ENCODE measurements around the gene ARHGEF9. TPM values are rescaled to one million over a fixed set of nuclear protein-coding genes. Genes with fewer than 3 reads are reported as not detected.

Gene ARHGEF9
- total RNA-seq, 4 donors from 2014 or later = 18.2 to 34.3 (median 22.3) TPM

DNA sequence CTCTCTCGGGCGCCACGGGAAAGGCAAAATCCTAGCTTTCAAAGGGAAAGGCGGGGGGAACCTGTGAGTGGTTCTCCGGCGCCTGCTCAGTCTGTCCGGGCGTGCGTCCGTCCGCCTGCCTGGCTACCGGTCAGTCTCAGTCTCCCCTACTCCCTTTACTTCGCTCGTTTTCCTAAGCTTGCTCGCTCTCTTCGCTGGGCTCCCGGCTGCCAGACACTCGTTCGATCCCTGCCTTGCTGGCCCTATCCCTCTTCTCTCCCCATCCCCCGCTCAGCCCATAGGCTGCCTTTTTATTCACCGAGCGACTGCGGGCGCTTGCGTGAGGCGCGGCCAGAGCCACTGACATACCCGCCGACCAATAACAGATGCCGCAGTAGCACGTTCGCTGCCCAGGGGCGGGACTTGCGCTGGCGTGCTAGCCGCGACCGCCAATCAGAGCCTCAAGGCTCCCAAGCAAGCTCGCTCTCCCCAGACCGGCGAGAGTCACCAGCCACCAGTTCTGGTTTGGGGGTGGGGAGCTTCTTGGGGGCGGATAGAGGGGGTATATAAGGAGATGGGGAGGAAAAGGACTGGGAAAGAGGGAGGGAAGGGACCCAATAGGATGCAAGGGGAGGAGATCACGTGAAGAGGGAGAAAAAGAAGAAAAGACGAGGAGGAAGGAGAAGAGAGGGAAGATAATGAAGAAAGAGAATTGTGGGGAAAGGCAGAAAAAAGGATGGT lies 30.0 kb downstream of the ARHGEF9 start:
- H3K27ac ChIP-seq = peak overlapping the region; percentile 95
- no peaks in the 10 kb centered on the region for H3K9me3 ChIP-seq
- H3K27me3 ChIP-seq = no peaks in the 10 kb centered on the region
- peaks cover 18% of the 10 kb centered on the region for H3K4me1 ChIP-seq
- peak overlapping the region; percentile 65 for H3K4me3 ChIP-seq
- 41% methylated on average over 38 of the region's 44 CpGs for WGBS
- DNase-seq (ENCODE audit: low spot score in 2 of 2) = peak; percentile 93 to 94
- TF ChIP-seq, protein P1, sequence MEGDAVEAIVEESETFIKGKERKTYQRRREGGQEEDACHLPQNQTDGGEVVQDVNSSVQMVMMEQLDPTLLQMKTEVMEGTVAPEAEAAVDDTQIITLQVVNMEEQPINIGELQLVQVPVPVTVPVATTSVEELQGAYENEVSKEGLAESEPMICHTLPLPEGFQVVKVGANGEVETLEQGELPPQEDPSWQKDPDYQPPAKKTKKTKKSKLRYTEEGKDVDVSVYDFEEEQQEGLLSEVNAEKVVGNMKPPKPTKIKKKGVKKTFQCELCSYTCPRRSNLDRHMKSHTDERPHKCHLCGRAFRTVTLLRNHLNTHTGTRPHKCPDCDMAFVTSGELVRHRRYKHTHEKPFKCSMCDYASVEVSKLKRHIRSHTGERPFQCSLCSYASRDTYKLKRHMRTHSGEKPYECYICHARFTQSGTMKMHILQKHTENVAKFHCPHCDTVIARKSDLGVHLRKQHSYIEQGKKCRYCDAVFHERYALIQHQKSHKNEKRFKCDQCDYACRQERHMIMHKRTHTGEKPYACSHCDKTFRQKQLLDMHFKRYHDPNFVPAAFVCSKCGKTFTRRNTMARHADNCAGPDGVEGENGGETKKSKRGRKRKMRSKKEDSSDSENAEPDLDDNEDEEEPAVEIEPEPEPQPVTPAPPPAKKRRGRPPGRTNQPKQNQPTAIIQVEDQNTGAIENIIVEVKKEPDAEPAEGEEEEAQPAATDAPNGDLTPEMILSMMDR (IDR thresholded peaks at IDR 0.05) = no peak
- TF ChIP-seq POLR2A (IDR thresholded peaks at IDR 0.05) (peak in 1 of 2 donors; percentile 45), POLR2AphosphoS5 (IDR thresholded peaks at IDR 0.05) (peak in 1 of 3 donors; percentile 27), EP300 (IDR thresholded peaks at IDR 0.05) (no peak)
- no peaks in the 10 kb centered on the region for H3K36me3 ChIP-seq

DNA sequence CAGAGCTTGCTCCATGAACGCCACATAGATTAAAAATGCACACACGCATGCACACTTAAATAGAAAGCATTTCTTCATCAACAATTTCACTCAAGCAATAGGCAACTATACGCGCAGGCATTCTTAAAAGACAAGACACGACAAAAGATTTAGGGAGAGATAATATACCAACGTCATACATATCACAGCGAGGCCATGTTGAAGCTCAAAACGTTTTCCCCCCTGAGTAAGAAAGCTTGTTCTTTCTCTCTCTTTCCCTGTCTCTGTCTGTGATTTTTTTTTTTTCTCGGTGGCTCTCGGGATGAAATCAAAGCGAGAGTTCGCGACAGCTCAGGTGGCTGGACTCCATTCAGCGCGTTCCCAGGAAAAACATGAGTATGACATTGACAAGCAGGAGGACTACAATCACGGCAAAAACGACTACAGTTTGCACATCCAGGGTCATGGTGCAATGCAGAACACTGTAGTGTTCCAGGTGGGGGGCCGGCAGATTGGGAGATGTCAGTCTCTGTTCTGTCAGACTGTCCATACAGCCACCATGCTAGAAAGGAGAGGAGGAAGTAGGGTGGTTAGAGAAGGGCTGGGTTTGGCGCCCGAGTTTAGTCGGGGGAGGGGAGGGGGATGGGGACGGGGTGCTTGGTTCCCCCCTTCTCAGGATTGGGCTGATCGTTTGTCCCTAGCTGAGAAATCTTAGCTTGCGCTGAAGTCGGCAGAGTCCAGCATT lies 30.7 kb downstream of the ARHGEF9 start:
- H3K27me3 ChIP-seq = no peaks in the 10 kb centered on the region
- H3K4me3 ChIP-seq = peak overlapping the region; percentile 65
- H3K36me3 ChIP-seq = no peaks in the 10 kb centered on the region
- peak overlapping the region; percentile 95 for H3K27ac ChIP-seq
- 36% methylated on average over 25 of the region's 25 CpGs for WGBS
- DNase-seq (ENCODE audit: low spot score in 2 of 2) = peak in 1 of 2 donors; percentile 55
- H3K9me3 ChIP-seq = no peaks in the 10 kb centered on the region
- peaks cover 18% of the 10 kb centered on the region for H3K4me1 ChIP-seq
- TF ChIP-seq POLR2A (IDR thresholded peaks at IDR 0.05) (no peak), POLR2AphosphoS5 (IDR thresholded peaks at IDR 0.05) (no peak), EP300 (IDR thresholded peaks at IDR 0.05) (no peak)
- TF ChIP-seq, protein P1 (IDR thresholded peaks at IDR 0.05) = no peak

DNA sequence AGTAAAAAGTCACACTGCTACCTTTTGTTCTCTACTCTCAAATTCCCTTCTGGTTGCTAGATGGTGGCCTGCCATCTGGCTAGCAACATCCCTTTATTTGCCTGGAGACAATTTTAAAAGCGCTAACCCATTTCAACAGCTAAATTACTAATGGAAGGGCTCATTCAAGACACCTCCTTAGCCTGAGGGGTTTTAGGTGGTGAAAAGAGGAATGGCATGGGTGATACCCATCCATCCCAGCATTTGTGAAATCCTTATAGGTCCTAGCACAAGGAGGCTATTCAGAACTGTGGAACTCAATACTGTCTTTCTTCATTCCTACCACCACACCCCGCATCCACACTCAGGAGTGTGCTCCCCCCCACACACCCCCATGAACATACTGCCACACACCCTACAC lies 33.5 kb downstream of the ARHGEF9 start:
- no peaks in the 10 kb centered on the region for H3K36me3 ChIP-seq
- TF ChIP-seq POLR2AphosphoS5 (IDR thresholded peaks at IDR 0.05) (no peak), POLR2A (IDR thresholded peaks at IDR 0.05) (no peak), EP300 (IDR thresholded peaks at IDR 0.05) (no peak)
- TF ChIP-seq, protein P1 (IDR thresholded peaks at IDR 0.05) = no peak
- DNase-seq (ENCODE audit: low spot score in 2 of 2) = no peak
- 61% methylated on average over 2 of the region's 2 CpGs for WGBS
- no peaks in the 10 kb centered on the region for H3K27me3 ChIP-seq
- no peaks in the 10 kb centered on the region for H3K9me3 ChIP-seq
- H3K27ac ChIP-seq = no peak overlapping the region
- peaks cover 27% of the 10 kb centered on the region for H3K4me1 ChIP-seq
- no peak overlapping the region for H3K4me3 ChIP-seq

DNA sequence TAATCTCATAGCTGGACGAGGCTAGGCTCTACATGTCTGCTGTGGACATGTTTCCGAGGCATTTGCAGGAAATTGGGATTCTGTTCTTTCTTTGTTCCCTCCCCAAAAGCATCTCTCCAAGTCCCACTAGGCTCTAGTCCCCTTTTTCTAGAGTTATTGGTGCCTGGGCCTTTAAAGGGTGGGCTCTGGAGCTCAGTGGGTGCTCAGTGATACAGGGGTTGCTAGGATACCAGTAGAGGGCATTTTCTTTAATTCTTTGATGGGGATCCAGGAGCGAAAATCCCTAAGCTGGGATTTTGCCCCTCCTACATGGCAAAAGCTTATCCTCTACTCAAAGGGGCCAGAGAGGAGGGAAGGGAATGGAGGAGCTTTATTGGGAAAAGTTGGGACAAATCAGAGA lies 34.2 kb downstream of the ARHGEF9 start:
- 40% methylated on average over 3 of the region's 3 CpGs for WGBS
- Histone ChIP-seq H3K27me3 (no peaks in the 10 kb centered on the region), H3K27ac (no peak overlapping the region)

More for the DNA sequence above, 34.2 kb downstream of the ARHGEF9 start:
- TF ChIP-seq POLR2A (IDR thresholded peaks at IDR 0.05) (no peak), POLR2AphosphoS5 (IDR thresholded peaks at IDR 0.05) (no peak), EP300 (IDR thresholded peaks at IDR 0.05) (no peak)
- TF ChIP-seq, protein P1 (IDR thresholded peaks at IDR 0.05) = no peak
- DNase-seq (ENCODE audit: low spot score in 2 of 2) = no peak
- H3K9me3 ChIP-seq = no peaks in the 10 kb centered on the region
- no peaks in the 10 kb centered on the region for H3K36me3 ChIP-seq
- H3K4me3 ChIP-seq = no peak overlapping the region
- peaks cover 33% of the 10 kb centered on the region for H3K4me1 ChIP-seq

Data from suprapubic skin (tissue), 4 donors.